ENCODE measurements around the gene PLEKHF1.

GRCh38 chr19:29666578-29667386, 1.5 kb downstream of the PLEKHF1 start:
- TF ChIP-seq EZH2 (IDR thresholded peaks at IDR 0.05; ENCODE audit: insufficient read depth, poor library complexity, severe bottlenecking) = no peak
- TF ChIP-seq EZH2phosphoT487 (IDR thresholded peaks at IDR 0.05; ENCODE audit: insufficient read depth, low read depth) = no peak

Measured in GM23248 (cell line).